Hepatocyte (in vitro differentiated cells): Measurements from ENCODE around the gene SSTR3. TPM values are rescaled to one million over a fixed set of nuclear protein-coding genes. Genes with fewer than 3 reads are reported as not detected.

Experiments
- DNase-seq: peaks from one replicate; pipeline ENCODE4 v3.0.0-alpha.2; 2016; ENCODE audit warnings: low spot score
- H2AFZ ChIP-seq: fragments of 200-600 bp; sonication (generic); 2 replicates; pipeline ENCODE4 v1.6.0; 2016; ENCODE audit warnings: antibody characterized with exemption, mild to moderate bottlenecking
- H3K27ac ChIP-seq: fragments of 200-600 bp; sonication (generic); 2 replicates; pipeline ENCODE4 v1.5.1; 2016; ENCODE audit warnings: mild to moderate bottlenecking
- H3K27me3 ChIP-seq: fragments of 200-600 bp; sonication (generic); 2 replicates; pipeline ENCODE4 v1.6.1; 2016
- H3K36me3 ChIP-seq: fragments of 200-600 bp; sonication (generic); replicated peaks from 2 replicates; pipeline ENCODE4 v1.5.1; 2016; ENCODE audit warnings: low read depth; ENCODE audit not compliant: insufficient read depth
- H3K4me1 ChIP-seq: fragments of 200-600 bp; sonication (generic); 2 replicates; pipeline ENCODE4 v1.5.1; 2016; ENCODE audit warnings: mild to moderate bottlenecking, moderate library complexity; ENCODE audit not compliant: insufficient read depth
- H3K4me2 ChIP-seq: fragments of 200-600 bp; sonication (generic); 2 replicates; pipeline ENCODE4 v1.6.0; 2016
- H3K4me3 ChIP-seq: fragments of 200-600 bp; sonication (generic); 2 replicates; pipeline ENCODE4 v1.5.1; 2016; ENCODE audit warnings: mild to moderate bottlenecking
- H3K79me2 ChIP-seq: fragments of 200-600 bp; sonication (generic); 2 replicates; pipeline ENCODE4 v1.6.0; 2017; ENCODE audit warnings: mild to moderate bottlenecking
- H3K9me2 ChIP-seq: fragments of 200-600 bp; sonication (generic); replicated peaks from 2 replicates; pipeline ENCODE4 v1.6.0; 2017; ENCODE audit warnings: mild to moderate bottlenecking; ENCODE audit not compliant: insufficient read depth
- H3K9me3 ChIP-seq: fragments of 200-600 bp; sonication (generic); 2 replicates; pipeline ENCODE4 v1.5.1; 2016; ENCODE audit warnings: low read depth, mild to moderate bottlenecking
- H4K20me1 ChIP-seq: fragments of 200-600 bp; sonication (generic); 2 replicates; pipeline ENCODE4 v1.6.0; 2016; ENCODE audit warnings: mild to moderate bottlenecking; ENCODE audit not compliant: insufficient read depth, poor library complexity, severe bottlenecking
- CTCF ChIP-seq: fragments of 200-600 bp; sonication (generic); IDR thresholded peaks from 2 replicates; pipeline ENCODE4 v1.5.1; 2016; ENCODE audit warnings: antibody characterized with exemption, mild to moderate bottlenecking; ENCODE audit not compliant: poor library complexity
- EZH2 ChIP-seq: fragments of 200-600 bp; sonication (generic); IDR thresholded peaks from 2 replicates; pipeline ENCODE4 v1.6.1; 2016; ENCODE audit warnings: antibody characterized with exemption, mild to moderate bottlenecking, borderline replicate concordance
- EZH2phosphoT487 ChIP-seq: fragments of 200-600 bp; sonication (generic); IDR thresholded peaks from one replicate; pipeline ENCODE4 v1.6.1; 2018; ENCODE audit warnings: antibody characterized with exemption, mild to moderate bottlenecking, low read depth, moderate library complexity; ENCODE audit not compliant: unreplicated experiment, severe bottlenecking
- WGBS: methylation state at CpG from one replicate; pipeline ENCODE4 v1.1.6; 2016; ENCODE audit warnings: low lambda C conversion rate; ENCODE audit errors: missing lambda C conversion rate; 5-methylcytosine and 5-hydroxymethylcytosine counted together
- polyA plus RNA-seq: library from polyadenylated mRNA; unstranded; fragments of >200 nt; fragmentation: Nextera tagmentation; extraction: Ambion mirVana; gene quantifications from 2 replicates; pipeline ENCODE4 v1.2.1, GENCODE V29; 2016
- total RNA-seq: library from RNA; depleted of rRNA; stranded (reverse); fragments of >200 nt; gene quantifications from 2 replicates; pipeline ENCODE4 v1.2.3, GENCODE V29; 2014

Gene SSTR3
- total and polyA plus RNA-seq, 2 experiments from 2014 or later, result 0.47 to 2.8 TPM

GRCh38 chr22:37163096-37163489, 49.2 kb downstream of the SSTR3 start:
- H3K9me2 ChIP-seq, result no peaks in the 10 kb centered on the region
- TF ChIP-seq CTCF (no peak), EZH2 (no peak), EZH2phosphoT487 (no peak)
- no peaks in the 10 kb centered on the region for H3K9me3 ChIP-seq
- 83% methylated on average over 5 of the region's 5 CpGs for WGBS
- no peak overlapping the region for H2AFZ ChIP-seq
- no peak for DNase-seq
- peaks cover 12% of the 10 kb centered on the region for H3K4me1 ChIP-seq
- no peaks in the 10 kb centered on the region for H3K79me2 ChIP-seq
- H3K27ac ChIP-seq, result no peak overlapping the region
- no peak overlapping the region for H3K4me2 ChIP-seq
- no peaks in the 10 kb centered on the region for H3K36me3 ChIP-seq
- H3K27me3 ChIP-seq, result no peaks in the 10 kb centered on the region
- H3K4me3 ChIP-seq, result no peak overlapping the region
- no peaks in the 10 kb centered on the region for H4K20me1 ChIP-seq

GRCh38 chr22:37162221-37163095, 49.8 kb downstream of the SSTR3 start:
- Histone ChIP-seq H4K20me1 (no peaks in the 10 kb centered on the region), H3K36me3 (no peaks in the 10 kb centered on the region), H3K9me3 (no peaks in the 10 kb centered on the region), H3K27me3 (no peaks in the 10 kb centered on the region), H3K79me2 (no peaks in the 10 kb centered on the region), H3K4me3 (no peak overlapping the region), H2AFZ (no peak overlapping the region), H3K9me2 (no peaks in the 10 kb centered on the region), H3K4me1 (peaks cover 9% of the 10 kb centered on the region), H3K27ac (no peak overlapping the region), H3K4me2 (no peak overlapping the region)
- no peak for DNase-seq
- 78% methylated on average over 11 of the region's 11 CpGs for WGBS
- TF ChIP-seq EZH2, result no peak
- no peak for TF ChIP-seq EZH2phosphoT487
- no peak for TF ChIP-seq CTCF

GRCh38 chr22:37161443-37161842, 50.8 kb downstream of the SSTR3 start:
- H3K36me3 ChIP-seq, result no peaks in the 10 kb centered on the region
- no peaks in the 10 kb centered on the region for H3K9me3 ChIP-seq
- no peaks in the 10 kb centered on the region for H3K27me3 ChIP-seq
- no peaks in the 10 kb centered on the region for H3K4me1 ChIP-seq
- H3K79me2 ChIP-seq, result no peaks in the 10 kb centered on the region
- DNase-seq, result no peak
- no peak overlapping the region for H3K4me3 ChIP-seq
- no peak overlapping the region for H3K27ac ChIP-seq
- no peak overlapping the region for H2AFZ ChIP-seq
- H3K4me2 ChIP-seq, result no peak overlapping the region
- no peaks in the 10 kb centered on the region for H3K9me2 ChIP-seq
- no peaks in the 10 kb centered on the region for H4K20me1 ChIP-seq
- TF ChIP-seq EZH2 (no peak), EZH2phosphoT487 (no peak), CTCF (no peak)
- WGBS, result 90% methylated on average over 2 of the region's 2 CpGs
